Smooth muscle cell (in vitro differentiated cells): ENCODE measurements around the gene CYBB. TPM values are rescaled to one million over a fixed set of nuclear protein-coding genes. Genes with fewer than 3 reads are reported as not detected.
A peak's percentile ranks its signal among the peaks of the same experiment; 100 is the strongest.

Experiments
- DNase-seq: peaks from one replicate; lab custom pipeline; 2025; ENCODE audit not compliant: unreplicated experiment; lab: John Stamatoyannopoulos, UW
- H2AFZ ChIP-seq: fragments of 200-600 bp; sonication (generic); 2 replicates; pipeline ENCODE4 v1.6.0; 2016; ENCODE audit warnings: antibody characterized with exemption, low read depth, mild to moderate bottlenecking
- H3F3A ChIP-seq: fragments of 200-600 bp; sonication (generic); 2 replicates; pipeline ENCODE4 v1.6.0; 2017; ENCODE audit warnings: antibody characterized with exemption, low read depth
- H3K27ac ChIP-seq: fragments of 200-600 bp; sonication (generic); 2 replicates; pipeline ENCODE4 v1.5.1; 2016; ENCODE audit warnings: low read depth, mild to moderate bottlenecking
- H3K27me3 ChIP-seq: fragments of 200-600 bp; sonication (generic); 2 replicates; pipeline ENCODE4 v1.6.1; 2016; ENCODE audit warnings: low read depth, mild to moderate bottlenecking
- H3K36me3 ChIP-seq: fragments of 200-600 bp; sonication (generic); 2 replicates; pipeline ENCODE4 v1.5.1; 2016; ENCODE audit warnings: low read depth
- H3K4me1 ChIP-seq: fragments of 200-600 bp; sonication (generic); 2 replicates; pipeline ENCODE4 v1.5.1; 2016; ENCODE audit warnings: low read depth
- H3K4me2 ChIP-seq: fragments of 200-600 bp; sonication (generic); 2 replicates; pipeline ENCODE4 v1.6.0; 2016; ENCODE audit warnings: mild to moderate bottlenecking
- H3K4me3 ChIP-seq: fragments of 200-600 bp; sonication (generic); 2 replicates; pipeline ENCODE4 v1.5.1; 2016; ENCODE audit warnings: mild to moderate bottlenecking
- H3K79me2 ChIP-seq: fragments of 200-600 bp; sonication (generic); 2 replicates; pipeline ENCODE4 v1.6.0; 2016; ENCODE audit warnings: low read depth, mild to moderate bottlenecking
- H3K9ac ChIP-seq: fragments of 200-600 bp; sonication (generic); 2 replicates; pipeline ENCODE4 v1.6.0; 2016; ENCODE audit warnings: low read depth
- H3K9me3 ChIP-seq: fragments of 200-600 bp; sonication (generic); replicated peaks from 2 replicates; pipeline ENCODE4 v1.5.1; 2016; ENCODE audit warnings: low read depth
- H4K20me1 ChIP-seq: fragments of 200-600 bp; sonication (generic); 2 replicates; pipeline ENCODE4 v1.6.0; 2016; ENCODE audit warnings: low read depth
- CTCF ChIP-seq: fragments of 200-600 bp; sonication (generic); IDR thresholded peaks from 2 replicates; pipeline ENCODE4 v1.5.1; 2017; ENCODE audit warnings: borderline replicate concordance, mild to moderate bottlenecking, antibody characterized with exemption; ENCODE audit not compliant: insufficient read depth, poor library complexity, severe bottlenecking
- WGBS: methylation state at CpG from one replicate; pipeline ENCODE4 v1.1.7; 2016; ENCODE audit warnings: low lambda C conversion rate; 5-methylcytosine and 5-hydroxymethylcytosine counted together
- polyA plus RNA-seq: library from polyadenylated mRNA; unstranded; fragments of >200 nt; fragmentation: Nextera tagmentation; extraction: Ambion mirVana; gene quantifications from 2 replicates; pipeline ENCODE4 v1.2.1, GENCODE V29; 2016
- total RNA-seq: library from RNA; depleted of rRNA; stranded (reverse); fragments of >200 nt; gene quantifications from 2 replicates; pipeline ENCODE4 v1.2.3, GENCODE V29; 2014

CYBB gene
- total and polyA plus RNA-seq, 2 experiments from 2014 or later: not detected

DNA sequence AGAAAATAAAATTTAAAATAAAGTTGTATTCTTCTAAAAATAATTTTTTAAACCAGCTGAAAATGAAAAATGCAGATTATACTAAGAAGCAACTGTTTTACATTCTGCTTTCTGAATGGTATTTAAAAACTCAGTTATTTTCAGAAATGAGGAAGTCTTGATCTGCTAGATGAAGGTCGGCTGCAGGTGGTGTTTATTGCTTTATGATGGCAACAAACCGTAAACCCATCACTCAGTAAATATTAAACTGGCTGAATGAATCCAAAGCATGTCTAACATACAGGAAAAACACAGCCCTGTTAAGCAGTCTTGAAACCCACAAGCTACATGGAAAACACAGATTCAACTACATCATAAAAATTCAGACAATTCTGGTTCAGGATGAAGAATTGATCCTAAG, 38.2 kb downstream of the CYBB start:
- Histone ChIP-seq H4K20me1 (no peaks in the 10 kb centered on the region), H3K9me3 (peaks cover 3% of the 10 kb centered on the region), H3K27me3 (no peaks in the 10 kb centered on the region), H3K4me3 (no peak overlapping the region), H3K9ac (no peak overlapping the region), H3K27ac (no peak overlapping the region), H2AFZ (no peak overlapping the region), H3K36me3 (no peaks in the 10 kb centered on the region), H3K79me2 (no peaks in the 10 kb centered on the region), H3K4me2 (no peak overlapping the region), H3K4me1 (no peaks in the 10 kb centered on the region), H3F3A (no peaks in the 10 kb centered on the region)
- 81% methylated on average over 2 of the region's 2 CpGs for WGBS
- DNase-seq: no peak
- TF ChIP-seq CTCF: no peak

- H3K4me1 ChIP-seq: no peaks in the 10 kb centered on the region
- no peak for TF ChIP-seq CTCF
- no peaks in the 10 kb centered on the region for H3K36me3 ChIP-seq
- no peak overlapping the region for H3K27ac ChIP-seq
- no peak overlapping the region for H3K9ac ChIP-seq
- H3K79me2 ChIP-seq: no peaks in the 10 kb centered on the region
- no peaks in the 10 kb centered on the region for H4K20me1 ChIP-seq
- WGBS: 79% methylated on average over 1 of the region's 1 CpG
- no peak overlapping the region for H3K4me3 ChIP-seq
- H3K4me2 ChIP-seq: no peak overlapping the region
- no peak for DNase-seq
- H3K9me3 ChIP-seq: no peaks in the 10 kb centered on the region
- H3K27me3 ChIP-seq: no peaks in the 10 kb centered on the region
- H2AFZ ChIP-seq: no peak overlapping the region
- H3F3A ChIP-seq: no peaks in the 10 kb centered on the region
These were observed 40.8 kb downstream of the CYBB start for GRCh38 chrX:37820646-37821045.

DNA sequence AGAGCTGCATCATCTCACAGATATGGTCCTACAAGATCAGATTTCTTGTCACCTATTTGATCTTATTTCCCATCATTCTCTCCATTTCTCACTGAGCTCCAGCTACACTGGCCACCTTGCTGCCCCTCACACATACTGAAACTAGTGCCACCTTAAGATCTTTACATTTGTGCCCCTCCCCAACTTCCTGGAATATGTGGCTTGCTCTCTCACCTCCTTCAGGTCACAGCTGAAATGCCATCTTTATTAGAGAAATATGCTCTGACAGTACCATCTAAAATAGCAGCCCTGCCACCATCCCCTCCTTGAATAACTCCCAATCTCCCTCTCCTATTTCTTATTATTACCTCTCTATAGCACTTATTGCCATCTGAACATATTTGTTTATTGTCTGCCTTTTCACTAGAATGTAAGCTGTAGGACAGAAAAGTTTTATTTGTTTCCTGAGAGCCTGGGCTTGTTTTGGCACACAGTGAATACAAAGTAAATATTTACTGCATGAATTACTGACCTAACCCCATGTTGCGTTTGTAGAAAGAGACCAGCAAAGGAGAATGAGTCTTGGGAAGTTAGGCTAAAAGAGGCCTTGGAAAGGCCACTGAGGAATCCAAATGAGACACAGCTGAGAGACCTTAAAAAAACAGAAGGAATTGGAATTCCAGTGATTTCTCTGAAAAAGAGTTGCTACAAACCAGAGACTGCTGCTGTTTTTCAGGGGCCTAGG, 44.8 kb downstream of the CYBB start:
- no peak for TF ChIP-seq CTCF
- H3K79me2 ChIP-seq: no peaks in the 10 kb centered on the region
- no peaks in the 10 kb centered on the region for H3F3A ChIP-seq
- no peaks in the 10 kb centered on the region for H3K36me3 ChIP-seq
- no peaks in the 10 kb centered on the region for H3K27me3 ChIP-seq
- WGBS: 68% methylated on average over 1 of the region's 1 CpG
- no peaks in the 10 kb centered on the region for H3K4me1 ChIP-seq
- no peak overlapping the region for H3K9ac ChIP-seq
- DNase-seq: no peak
- H4K20me1 ChIP-seq: no peaks in the 10 kb centered on the region
- no peak overlapping the region for H2AFZ ChIP-seq
- H3K9me3 ChIP-seq: no peaks in the 10 kb centered on the region
- H3K4me2 ChIP-seq: no peak overlapping the region
- H3K27ac ChIP-seq: no peak overlapping the region
- H3K4me3 ChIP-seq: no peak overlapping the region

GRCh38 chrX:37825215-37825842, 45.5 kb downstream of the CYBB start:
- H3K4me3 ChIP-seq: no peak overlapping the region
- no peaks in the 10 kb centered on the region for H3K9me3 ChIP-seq
- no peaks in the 10 kb centered on the region for H3K36me3 ChIP-seq
- no peak overlapping the region for H3K27ac ChIP-seq
- H3K9ac ChIP-seq: no peak overlapping the region
- H3K4me1 ChIP-seq: no peaks in the 10 kb centered on the region
- no peak for DNase-seq
- peak; percentile 74 for TF ChIP-seq CTCF
- no peaks in the 10 kb centered on the region for H3K79me2 ChIP-seq
- 5% methylated on average over 3 of the region's 3 CpGs for WGBS
- H2AFZ ChIP-seq: no peak overlapping the region
- H3F3A ChIP-seq: no peaks in the 10 kb centered on the region
- H4K20me1 ChIP-seq: no peaks in the 10 kb centered on the region
- no peak overlapping the region for H3K4me2 ChIP-seq
- H3K27me3 ChIP-seq: no peaks in the 10 kb centered on the region
